B cell (primary cell): ENCODE measurements around the gene XIRP2.

Source experiments
- CTCF ChIP-seq: fragments of 200-600 bp; IDR thresholded peaks from one replicate; pipeline ENCODE4 v1.8.0; 2022; ENCODE audit warnings: antibody characterized with exemption, mild to moderate bottlenecking
- EZH2 ChIP-seq: IDR thresholded peaks from 2 replicates; pipeline ENCODE4 v1.6.1; 2012; ENCODE audit warnings: borderline replicate concordance, low read depth, mild to moderate bottlenecking, moderate library complexity, low read length; ENCODE audit not compliant: insufficient read depth, poor library complexity, severe bottlenecking

- no peak for TF ChIP-seq CTCF
- TF ChIP-seq EZH2: no peak
Measured at GRCh38 chr2:166996465-166996864, 108.2 kb downstream of the XIRP2 start.
